Heart left ventricle (tissue), 13 donors: ENCODE measurements around the gene HS6ST1.

ENCODE experiments used
- CTCF ChIP-seq, 12 donors: fragments of 200-600 bp; sonication (generic) in 4 of 12; IDR thresholded peaks; one replicate each; pipeline versions ENCODE4 v1.5.0 to v1.8.0; 2018 to 2022; ENCODE audit warnings: antibody characterized with exemption in 12 of 12, mild to moderate bottlenecking in 5 of 12
- POLR2A ChIP-seq, 2 donors: fragments of 450-650 bp; IDR thresholded peaks; one replicate each; pipeline ENCODE4 v1.6.1; 2017; ENCODE audit warnings: antibody characterized with exemption in 2 of 2, mild to moderate bottlenecking in 2 of 2, moderate library complexity in 2 of 2
- donor health status: ischemic (EF 13 %, LVEDD 7.1; RV severe dilation, severe dysfunction).
- donor health status: DM: no; HTN: yes; CAD: no.
- donor health status: DM: no; HTN: no; CAD: no.
- donor health status: ischemic (EF 25% LVEDD 6.9; RV normal size, moderate dysfunction).
- donor health status: ischemic (EF 25% LVEDD 5.7; RV mildly dilated, moderate dysfunction).
- donor health status: ischemic (EF 35%, LVEDD 5.7; RV mildly dilated, moderate dysfunction).
- donor health status: nonischemic (EF 11% LVEDD 7.7; RV severe dilation, severe dysfunction).
- donor health status: DM: yes; HTN: yes; CAD: no.
- donor health status: PGD.
- donor health status: ischemic (EF 29% LVEDD 5.4; RV normal size, mild dysfunction).
- donor health status: nonischemic (EF 23%, LVEDD 6.1; RV moderate dilation, normal function).

- no peak for TF ChIP-seq CTCF (IDR thresholded peaks at IDR 0.05)
- TF ChIP-seq POLR2A (IDR thresholded peaks at IDR 0.05): no peak
Measured at GRCh38 chr2:128320192-128320905, 1.7 kb upstream of the HS6ST1 start.
